ENCODE results near the gene CETP. TPM values are rescaled to one million over a fixed set of nuclear protein-coding genes. Genes with fewer than 3 reads are reported as not detected.

CETP gene
- 0.32 TPM for total RNA-seq
- long read RNA-seq, result 0 reads

GRCh38 chr16:56961851-56962281 is at the start of gene CETP:
Gene CETP, plus strand, starts transcription at chr16:56961950. Its CDS starts 30 bp downstream, at chr16:56961980.
- intact Hi-C loops (cut with DNase I), result no loop called here
- DNase-seq (ENCODE audit: missing footprints) (no peak), ATAC-seq (peak; percentile 27)

GRCh38 chr16:56912746-56913708 is 48.7 kb upstream of the CETP start:
- DNase-seq (ENCODE audit: missing footprints) (no peak), ATAC-seq (no peak)
- intact Hi-C loops (cut with DNase I), result no loop called here

GRCh38 chr16:56914896-56915295 is 46.9 kb upstream of the CETP start:
- intact Hi-C loops (cut with DNase I), result loop anchor here (5.0 kb wide), 1 partner anchor 48 kb away; the partner anchor contains the start of gene SLC12A3
- no peak for DNase-seq (ENCODE audit: missing footprints)
- no peak for ATAC-seq

GRCh38 chr16:56915336-56916119 is 46.2 kb upstream of the CETP start:
- DNase-seq (ENCODE audit: missing footprints) (no peak), ATAC-seq (no peak)
- intact Hi-C loops (cut with DNase I), result loop anchor here (5.0 kb wide), 1 partner anchor 48 kb away; the partner anchor contains the start of gene SLC12A3

GRCh38 chr16:56916571-56917403 is 45.0 kb upstream of the CETP start:
- peak; percentile 14 for ATAC-seq
- intact Hi-C loops (cut with DNase I), result loop anchor here (5.0 kb wide), 1 partner anchor 49 kb away; the partner anchor contains the start of gene SLC12A3
- no peak for DNase-seq (ENCODE audit: missing footprints)

- ATAC-seq, result no peak
- intact Hi-C loops (cut with DNase I), result loop anchor here (5.0 kb wide), 1 partner anchor 51 kb away; the partner anchor contains the start of gene SLC12A3
- no peak for DNase-seq (ENCODE audit: missing footprints)
These were observed 43.2 kb upstream of the CETP start for GRCh38 chr16:56918467-56919012.

- intact Hi-C loops (cut with DNase I), result loop anchor here (5.0 kb wide), 1 partner anchor 52 kb away; the partner anchor contains the start of gene SLC12A3
These were observed 42.5 kb upstream of the CETP start for GRCh38 chr16:56919099-56919800.

GRCh38 chr16:56921571-56921970 is 40.2 kb upstream of the CETP start:
- ATAC-seq (no peak), DNase-seq (ENCODE audit: missing footprints) (no peak)
- intact Hi-C loops (cut with DNase I), result no loop called here

More at GRCh38 chr16:56919099-56919800, 42.5 kb upstream of the CETP start:
- ATAC-seq (no peak), DNase-seq (ENCODE audit: missing footprints) (no peak)

GRCh38 chr16:56923481-56924091 is 38.2 kb upstream of the CETP start:
- DNase-seq (ENCODE audit: missing footprints) (no peak), ATAC-seq (no peak)
- intact Hi-C loops (cut with DNase I), result no loop called here

GRCh38 chr16:56927471-56927870 is 34.3 kb upstream of the CETP start:
- intact Hi-C loops (cut with DNase I), result no loop called here
- DNase-seq (ENCODE audit: missing footprints) (no peak), ATAC-seq (no peak)

- intact Hi-C loops (cut with DNase I), result loop anchor here (5.0 to 10.0 kb wide), 2 partner anchors 62 to 255 kb away; partner anchors contain the start of genes PSME3IP1, RSPRY1 and SLC12A3
- no peak for DNase-seq (ENCODE audit: missing footprints)
- no peak for ATAC-seq
These were observed 32.1 kb upstream of the CETP start for GRCh38 chr16:56929639-56930038.

- no peak for ATAC-seq
- intact Hi-C loops (cut with DNase I), result loop anchor here (5.0 to 10.0 kb wide), 2 partner anchors 63 to 254 kb away; partner anchors contain the start of genes PSME3IP1, RSPRY1 and SLC12A3
- DNase-seq (ENCODE audit: missing footprints), result no peak
These were observed 31.1 kb upstream of the CETP start for GRCh38 chr16:56930486-56931270.

- peak; percentile 0 for ATAC-seq
- intact Hi-C loops (cut with DNase I), result loop anchor here (5.0 to 10.0 kb wide), 2 partner anchors 64 to 253 kb away; partner anchors contain the start of genes PSME3IP1, RSPRY1 and SLC12A3
- DNase-seq (ENCODE audit: missing footprints), result peak; percentile 76
These were observed 30.4 kb upstream of the CETP start for GRCh38 chr16:56931271-56931891.

- intact Hi-C loops (cut with DNase I), result loop anchor here (5.0 to 10.0 kb wide), 2 partner anchors 65 to 253 kb away; partner anchors contain the start of genes PSME3IP1, RSPRY1 and SLC12A3
- DNase-seq (ENCODE audit: missing footprints), result peak; percentile 99
- peak; percentile 97 for ATAC-seq
These were observed 29.6 kb upstream of the CETP start, which contains the start of gene HERPUD1 for GRCh38 chr16:56931892-56932720. Gene HERPUD1, plus strand, starts transcription at chr16:56932142. Its CDS starts 103 bp downstream, at chr16:56932245.

All from Right ventricle myocardium inferior (tissue), 1 donor.